ENCODE measurements around the gene JAKMIP2. TPM values are rescaled to one million over a fixed set of nuclear protein-coding genes. Genes with fewer than 3 reads are reported as not detected.

Gene JAKMIP2
- polyA plus RNA-seq, 1 donor from 2014 or later: 46.3 TPM

DNA sequence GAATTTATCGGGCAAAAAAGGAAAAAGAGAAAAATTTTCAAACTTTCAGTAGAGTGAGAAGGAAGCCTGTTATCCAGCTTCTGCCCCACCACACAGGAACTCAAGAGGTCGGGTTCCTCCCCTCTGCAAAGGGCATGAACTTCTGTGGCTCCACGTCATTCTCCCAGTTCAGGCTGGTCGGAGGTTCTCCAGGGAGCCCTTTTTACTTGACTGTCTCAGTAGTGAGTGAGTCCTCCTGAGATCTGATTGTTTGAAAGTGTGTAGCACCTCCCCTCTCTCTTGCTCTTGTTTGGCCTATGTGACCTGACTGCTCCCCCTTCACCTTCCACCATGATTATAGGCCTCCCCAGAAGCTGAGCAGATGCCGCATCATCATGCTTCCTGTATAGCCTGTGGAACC lies 39.2 kb upstream of the JAKMIP2 start:
- no peak overlapping the region for H3K9ac ChIP-seq (ENCODE audit: low read length)
- no peaks in the 10 kb centered on the region for H3K27me3 ChIP-seq (ENCODE audit: insufficient read depth, low read depth, low read length)
- H3K4me2 ChIP-seq (ENCODE audit: low read length): no peak overlapping the region
- no peaks in the 10 kb centered on the region for H3K36me3 ChIP-seq (ENCODE audit: insufficient read depth, low read length)
- no peaks in the 10 kb centered on the region for H3K9me3 ChIP-seq (ENCODE audit: low read length)
- H3K79me2 ChIP-seq (replicated peaks; ENCODE audit: insufficient read depth, low read length): no peaks in the 10 kb centered on the region
- no peaks in the 10 kb centered on the region for H3K9me2 ChIP-seq (ENCODE audit: insufficient read depth, low read length)
- no peak for TF ChIP-seq SMC3 (conservative IDR thresholded peaks at IDR 0.05; ENCODE audit: poor library complexity)
- TF ChIP-seq MXI1 (conservative IDR thresholded peaks at IDR 0.05; ENCODE audit: poor library complexity, severe bottlenecking): no peak
- TF ChIP-seq RAD21 (conservative IDR thresholded peaks at IDR 0.05): no peak
- TF ChIP-seq, protein P1, sequence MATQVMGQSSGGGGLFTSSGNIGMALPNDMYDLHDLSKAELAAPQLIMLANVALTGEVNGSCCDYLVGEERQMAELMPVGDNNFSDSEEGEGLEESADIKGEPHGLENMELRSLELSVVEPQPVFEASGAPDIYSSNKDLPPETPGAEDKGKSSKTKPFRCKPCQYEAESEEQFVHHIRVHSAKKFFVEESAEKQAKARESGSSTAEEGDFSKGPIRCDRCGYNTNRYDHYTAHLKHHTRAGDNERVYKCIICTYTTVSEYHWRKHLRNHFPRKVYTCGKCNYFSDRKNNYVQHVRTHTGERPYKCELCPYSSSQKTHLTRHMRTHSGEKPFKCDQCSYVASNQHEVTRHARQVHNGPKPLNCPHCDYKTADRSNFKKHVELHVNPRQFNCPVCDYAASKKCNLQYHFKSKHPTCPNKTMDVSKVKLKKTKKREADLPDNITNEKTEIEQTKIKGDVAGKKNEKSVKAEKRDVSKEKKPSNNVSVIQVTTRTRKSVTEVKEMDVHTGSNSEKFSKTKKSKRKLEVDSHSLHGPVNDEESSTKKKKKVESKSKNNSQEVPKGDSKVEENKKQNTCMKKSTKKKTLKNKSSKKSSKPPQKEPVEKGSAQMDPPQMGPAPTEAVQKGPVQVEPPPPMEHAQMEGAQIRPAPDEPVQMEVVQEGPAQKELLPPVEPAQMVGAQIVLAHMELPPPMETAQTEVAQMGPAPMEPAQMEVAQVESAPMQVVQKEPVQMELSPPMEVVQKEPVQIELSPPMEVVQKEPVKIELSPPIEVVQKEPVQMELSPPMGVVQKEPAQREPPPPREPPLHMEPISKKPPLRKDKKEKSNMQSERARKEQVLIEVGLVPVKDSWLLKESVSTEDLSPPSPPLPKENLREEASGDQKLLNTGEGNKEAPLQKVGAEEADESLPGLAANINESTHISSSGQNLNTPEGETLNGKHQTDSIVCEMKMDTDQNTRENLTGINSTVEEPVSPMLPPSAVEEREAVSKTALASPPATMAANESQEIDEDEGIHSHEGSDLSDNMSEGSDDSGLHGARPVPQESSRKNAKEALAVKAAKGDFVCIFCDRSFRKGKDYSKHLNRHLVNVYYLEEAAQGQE (IDR thresholded peaks at IDR 0.05; ENCODE audit: borderline replicate concordance): no peak
- no peak for TF ChIP-seq EP300 (conservative IDR thresholded peaks at IDR 0.05; ENCODE audit: poor library complexity, severe bottlenecking)
- TF ChIP-seq, protein P2, sequence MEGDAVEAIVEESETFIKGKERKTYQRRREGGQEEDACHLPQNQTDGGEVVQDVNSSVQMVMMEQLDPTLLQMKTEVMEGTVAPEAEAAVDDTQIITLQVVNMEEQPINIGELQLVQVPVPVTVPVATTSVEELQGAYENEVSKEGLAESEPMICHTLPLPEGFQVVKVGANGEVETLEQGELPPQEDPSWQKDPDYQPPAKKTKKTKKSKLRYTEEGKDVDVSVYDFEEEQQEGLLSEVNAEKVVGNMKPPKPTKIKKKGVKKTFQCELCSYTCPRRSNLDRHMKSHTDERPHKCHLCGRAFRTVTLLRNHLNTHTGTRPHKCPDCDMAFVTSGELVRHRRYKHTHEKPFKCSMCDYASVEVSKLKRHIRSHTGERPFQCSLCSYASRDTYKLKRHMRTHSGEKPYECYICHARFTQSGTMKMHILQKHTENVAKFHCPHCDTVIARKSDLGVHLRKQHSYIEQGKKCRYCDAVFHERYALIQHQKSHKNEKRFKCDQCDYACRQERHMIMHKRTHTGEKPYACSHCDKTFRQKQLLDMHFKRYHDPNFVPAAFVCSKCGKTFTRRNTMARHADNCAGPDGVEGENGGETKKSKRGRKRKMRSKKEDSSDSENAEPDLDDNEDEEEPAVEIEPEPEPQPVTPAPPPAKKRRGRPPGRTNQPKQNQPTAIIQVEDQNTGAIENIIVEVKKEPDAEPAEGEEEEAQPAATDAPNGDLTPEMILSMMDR (IDR thresholded peaks at IDR 0.05; ENCODE audit: poor library complexity, severe bottlenecking): no peak
- no peak overlapping the region for H2AFZ ChIP-seq (ENCODE audit: low read depth, low read length)
- H3K4me3 ChIP-seq (ENCODE audit: low read length): no peak overlapping the region
- H3F3A ChIP-seq (ENCODE audit: insufficient read depth, low read length, poor library complexity, severe bottlenecking): no peaks in the 10 kb centered on the region
- no peaks in the 10 kb centered on the region for H4K20me1 ChIP-seq (ENCODE audit: insufficient read depth)
- no peak overlapping the region for H3K27ac ChIP-seq (ENCODE audit: low read length)

GRCh38 chr5:147819261-147819770 lies 36.8 kb upstream of the JAKMIP2 start:
- Histone ChIP-seq H3K27me3 (ENCODE audit: insufficient read depth, low read depth, low read length) (no peaks in the 10 kb centered on the region), H3K9ac (ENCODE audit: low read length) (no peak overlapping the region), H3K9me3 (ENCODE audit: low read length) (no peaks in the 10 kb centered on the region), H3K9me2 (ENCODE audit: insufficient read depth, low read length) (no peaks in the 10 kb centered on the region), H3K27ac (ENCODE audit: low read length) (no peak overlapping the region), H3K4me3 (ENCODE audit: low read length) (no peak overlapping the region), H3F3A (ENCODE audit: insufficient read depth, low read length, poor library complexity, severe bottlenecking) (no peaks in the 10 kb centered on the region), H3K36me3 (ENCODE audit: insufficient read depth, low read length) (no peaks in the 10 kb centered on the region), H3K79me2 (replicated peaks; ENCODE audit: insufficient read depth, low read length) (no peaks in the 10 kb centered on the region), H2AFZ (ENCODE audit: low read depth, low read length) (no peak overlapping the region), H3K4me2 (ENCODE audit: low read length) (no peak overlapping the region), H4K20me1 (ENCODE audit: insufficient read depth) (no peaks in the 10 kb centered on the region)
- no peak for TF ChIP-seq RAD21 (conservative IDR thresholded peaks at IDR 0.05)

DNA sequence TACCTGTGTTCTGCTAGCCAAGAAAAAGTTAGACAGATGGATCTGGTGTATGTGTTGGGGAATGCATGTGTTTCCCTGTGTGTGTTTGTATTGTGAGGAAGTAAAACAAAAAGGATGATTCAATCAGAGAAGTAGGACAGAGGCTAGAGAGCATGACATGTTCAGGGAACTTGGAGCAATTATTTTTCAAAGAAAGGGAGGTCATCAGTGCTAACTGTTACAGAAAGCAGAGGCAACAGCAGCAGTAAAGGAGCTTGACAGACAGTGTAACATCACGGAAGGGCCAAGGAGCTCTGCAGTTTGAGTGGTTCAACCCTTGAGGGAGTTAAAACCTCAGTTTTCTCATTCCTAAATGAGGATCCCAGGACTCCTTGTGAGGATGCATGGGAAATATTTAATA lies 35.8 kb upstream of the JAKMIP2 start:
- no peaks in the 10 kb centered on the region for H3K36me3 ChIP-seq (ENCODE audit: insufficient read depth, low read length)
- no peaks in the 10 kb centered on the region for H4K20me1 ChIP-seq (ENCODE audit: insufficient read depth)
- H3K4me3 ChIP-seq (ENCODE audit: low read length): no peak overlapping the region
- no peaks in the 10 kb centered on the region for H3K9me3 ChIP-seq (ENCODE audit: low read length)
- TF ChIP-seq POLR2AphosphoS5 (IDR thresholded peaks at IDR 0.05) (no peak), TAF1 (IDR thresholded peaks at IDR 0.05; ENCODE audit: low read depth) (no peak), RAD21 (conservative IDR thresholded peaks at IDR 0.05) (no peak), SMC3 (conservative IDR thresholded peaks at IDR 0.05; ENCODE audit: poor library complexity) (no peak), EZH2 (IDR thresholded peaks at IDR 0.05; ENCODE audit: borderline replicate concordance, insufficient read depth, low read length, poor library complexity, severe bottlenecking) (no peak), EP300 (conservative IDR thresholded peaks at IDR 0.05; ENCODE audit: poor library complexity, severe bottlenecking) (no peak), MXI1 (conservative IDR thresholded peaks at IDR 0.05; ENCODE audit: poor library complexity, severe bottlenecking) (no peak)
- TF ChIP-seq, protein P1 (IDR thresholded peaks at IDR 0.05; ENCODE audit: borderline replicate concordance): no peak
- TF ChIP-seq, protein P2 (IDR thresholded peaks at IDR 0.05; ENCODE audit: poor library complexity, severe bottlenecking): no peak
- no peak overlapping the region for H3K27ac ChIP-seq (ENCODE audit: low read length)
- no peak overlapping the region for H3K9ac ChIP-seq (ENCODE audit: low read length)
- H3K4me2 ChIP-seq (ENCODE audit: low read length): no peak overlapping the region
- no peaks in the 10 kb centered on the region for H3K9me2 ChIP-seq (ENCODE audit: insufficient read depth, low read length)
- no peaks in the 10 kb centered on the region for H3K79me2 ChIP-seq (replicated peaks; ENCODE audit: insufficient read depth, low read length)
- H3F3A ChIP-seq (ENCODE audit: insufficient read depth, low read length, poor library complexity, severe bottlenecking): no peaks in the 10 kb centered on the region
- H2AFZ ChIP-seq (ENCODE audit: low read depth, low read length): no peak overlapping the region
- H3K27me3 ChIP-seq (ENCODE audit: insufficient read depth, low read depth, low read length): no peaks in the 10 kb centered on the region
